GM18511 (cell line): ENCODE measurements around the gene STOML1.

ENCODE experiments used
- ATAC-seq: cut with Tn5 transposase; IDR thresholded peaks from one replicate; pipeline ENCODE4 v1.9.1; 2021; ENCODE audit warnings: mild to moderate bottlenecking, moderate library complexity; ENCODE audit not compliant: unreplicated experiment

Gene STOML1

GRCh38 chr15:73991726-73992593, at the start of gene STOML1:
Gene STOML1 (minus strand): TSS chr15:73992295. CDS start chr15:73992223, 72 bp downstream.
- peak; percentile 72 for ATAC-seq

- ATAC-seq: no peak
Measured at GRCh38 chr15:74041311-74041756, 49.2 kb upstream of the STOML1 start.

- no peak for ATAC-seq
Measured at GRCh38 chr15:74040109-74040850, 48.2 kb upstream of the STOML1 start.

GRCh38 chr15:74039656-74040010, 47.5 kb upstream of the STOML1 start:
- ATAC-seq: no peak

- ATAC-seq: no peak
Measured at GRCh38 chr15:74038707-74039655, 46.9 kb upstream of the STOML1 start.

- ATAC-seq: no peak
Measured at GRCh38 chr15:74037171-74038117, 45.3 kb upstream of the STOML1 start.

GRCh38 chr15:74036271-74037170, 44.4 kb upstream of the STOML1 start:
- ATAC-seq: no peak

GRCh38 chr15:74035121-74036017, 43.3 kb upstream of the STOML1 start:
- no peak for ATAC-seq

GRCh38 chr15:74034206-74034755, 42.2 kb upstream of the STOML1 start:
- no peak for ATAC-seq

GRCh38 chr15:74032606-74033561, 40.8 kb upstream of the STOML1 start:
- no peak for ATAC-seq

- ATAC-seq: no peak
Measured at GRCh38 chr15:74032046-74032445, 40.0 kb upstream of the STOML1 start.

- no peak for ATAC-seq
Measured at GRCh38 chr15:74028646-74029045, 36.6 kb upstream of the STOML1 start.

GRCh38 chr15:74027688-74028087, 35.6 kb upstream of the STOML1 start:
- ATAC-seq: no peak

GRCh38 chr15:74025436-74025835, 33.3 kb upstream of the STOML1 start:
- ATAC-seq: no peak

GRCh38 chr15:74024687-74025086, 32.6 kb upstream of the STOML1 start:
- no peak for ATAC-seq

GRCh38 chr15:74022706-74023470, 30.8 kb upstream of the STOML1 start:
- ATAC-seq: no peak
